Activated naive CD8-positive, alpha-beta T cell treated with anti-CD3 and anti-CD28 coated beads, Interleukin-2, amount 50 U/mL, for 24 hours (primary cell): ENCODE data around the gene ABCB9.
"Not testable (repeated sequence)": the region's sequence is repeated elsewhere in the genome, so short reads cannot be mapped to it uniquely, and the experiment has no call there.

Experiments used
- ATAC-seq: fragments of 150-1000 bp; cut with Tn5 transposase; one replicate; pipeline ENCODE4 v1.10.0; 2021
- DNase-seq: peaks from one replicate; pipeline ENCODE4 v3.0.0; 2021
- H3K27ac Mint-ChIP-seq: one replicate; pipeline ENCODE4 v1.8.0; 2021; ENCODE audit warnings: mild to moderate bottlenecking, mixed read lengths
- H3K27me3 Mint-ChIP-seq: one replicate; pipeline ENCODE4 v1.8.0; 2021; ENCODE audit warnings: mixed read lengths
- H3K36me3 Mint-ChIP-seq: one replicate; pipeline ENCODE4 v1.8.0; 2021; ENCODE audit warnings: low read depth, mixed read lengths
- H3K4me1 Mint-ChIP-seq: one replicate; pipeline ENCODE4 v1.8.0; 2021; ENCODE audit warnings: mixed read lengths
- H3K4me3 Mint-ChIP-seq: one replicate; pipeline ENCODE4 v1.8.0; 2021; ENCODE audit warnings: mild to moderate bottlenecking, moderate library complexity, mixed read lengths
- H3K9me3 Mint-ChIP-seq: one replicate; pipeline ENCODE4 v1.8.0; 2021; ENCODE audit warnings: mixed read lengths

The ABCB9 gene

GRCh38 chr12:122965851-122966742, at the start of gene ABCB9:
ABCB9 (minus strand) TSS chr12:122966463; CDS start chr12:122960235, 6,228 bp downstream.
- Mint-ChIP-seq H3K27me3 (no peaks in the 10 kb centered on the region), H3K36me3 (no peaks in the 10 kb centered on the region), H3K4me1 (peaks cover 4% of the 10 kb centered on the region), H3K4me3 (peak within 1 kb of the TSS; percentile 54), H3K27ac (no peak within 1 kb of the TSS), H3K9me3 (no peaks in the 10 kb centered on the region)
- peak; percentile 96 for ATAC-seq
- peak; percentile 94 for DNase-seq

DNA sequence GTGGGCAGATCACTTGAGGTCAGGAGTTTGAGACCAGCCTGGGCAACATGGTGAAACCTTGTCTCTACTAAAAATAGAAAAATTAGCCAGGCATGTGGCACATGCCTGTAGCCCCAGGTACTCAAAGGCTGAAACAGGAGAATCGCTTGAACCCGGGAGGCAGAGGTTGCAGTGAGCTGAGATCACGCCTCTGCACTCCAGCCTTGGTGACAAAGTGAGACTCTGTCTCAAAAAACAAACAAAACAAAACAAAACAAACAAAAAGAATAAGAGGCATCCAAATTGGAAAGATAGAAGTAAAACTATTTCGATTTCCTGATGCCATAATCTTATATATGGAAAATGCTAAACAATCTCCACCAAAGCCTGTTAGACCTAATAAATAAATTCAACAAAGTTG, 48.2 kb upstream of the ABCB9 start:
- not testable (repeated sequence) for H3K27ac Mint-ChIP-seq, H3K9me3 Mint-ChIP-seq, H3K36me3 Mint-ChIP-seq, ATAC-seq, H3K4me1 Mint-ChIP-seq, H3K4me3 Mint-ChIP-seq, DNase-seq, H3K27me3 Mint-ChIP-seq

DNA sequence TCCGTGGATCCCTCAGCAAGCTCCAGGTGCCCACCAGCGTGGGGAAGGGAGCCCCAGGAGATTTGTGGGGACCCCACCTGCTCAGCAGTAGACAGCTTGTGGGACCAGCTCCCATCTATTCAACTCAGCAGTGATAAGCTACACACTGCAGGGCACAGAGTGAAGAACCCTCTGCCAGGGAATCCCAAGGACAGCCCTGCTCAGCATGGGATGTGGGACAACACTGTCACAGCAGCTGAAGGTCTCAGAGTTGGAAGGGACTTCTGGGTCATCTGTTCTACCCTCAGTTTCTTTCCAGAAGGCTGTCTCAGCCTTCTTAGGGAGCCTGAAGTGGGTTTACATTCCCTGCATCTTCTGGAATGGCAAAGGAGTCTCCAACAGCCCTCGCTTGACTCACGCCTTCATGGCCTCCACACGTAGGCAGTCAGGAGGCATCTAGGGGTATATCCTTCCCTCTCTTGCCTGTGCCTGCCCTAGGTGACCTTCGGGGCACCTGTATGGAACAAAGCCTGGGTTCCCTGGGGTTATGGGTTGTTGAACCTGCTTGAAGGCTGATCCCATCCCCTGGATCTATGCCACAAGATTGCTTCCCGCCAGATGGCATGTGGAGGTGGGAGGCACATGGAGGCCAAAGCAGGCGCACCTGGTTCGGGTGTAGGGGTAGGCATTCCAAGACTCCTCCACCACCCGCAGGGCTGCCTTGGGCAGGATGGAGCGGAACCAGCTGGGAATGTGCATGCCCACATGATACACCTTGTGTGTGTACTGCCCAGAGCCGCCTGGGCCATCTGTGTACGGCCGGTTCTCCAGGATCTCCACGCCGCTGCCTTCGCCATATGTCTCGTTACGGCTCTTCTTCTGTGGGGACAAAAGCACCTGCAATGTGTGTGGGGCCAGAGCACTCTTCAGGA, 47.2 kb upstream of the ABCB9 start:
- Mint-ChIP-seq H3K27me3 (no peaks in the 10 kb centered on the region), H3K9me3 (no peaks in the 10 kb centered on the region), H3K36me3 (no peaks in the 10 kb centered on the region), H3K4me3 (no peak overlapping the region), H3K27ac (no peak overlapping the region), H3K4me1 (no peaks in the 10 kb centered on the region)
- DNase-seq (no peak), ATAC-seq (no peak)

GRCh38 chr12:123011701-123012100, 45.4 kb upstream of the ABCB9 start:
- no peaks in the 10 kb centered on the region for H3K27me3 Mint-ChIP-seq
- H3K36me3 Mint-ChIP-seq = no peaks in the 10 kb centered on the region
- no peak overlapping the region for H3K4me3 Mint-ChIP-seq
- no peaks in the 10 kb centered on the region for H3K9me3 Mint-ChIP-seq
- ATAC-seq (no peak), DNase-seq (no peak)
- H3K4me1 Mint-ChIP-seq = no peaks in the 10 kb centered on the region
- no peak overlapping the region for H3K27ac Mint-ChIP-seq

- Mint-ChIP-seq H3K36me3 (no peaks in the 10 kb centered on the region), H3K27me3 (no peaks in the 10 kb centered on the region), H3K9me3 (no peaks in the 10 kb centered on the region), H3K4me1 (no peaks in the 10 kb centered on the region), H3K27ac (no peak overlapping the region), H3K4me3 (no peak overlapping the region)
- ATAC-seq (no peak), DNase-seq (no peak)
These were observed 44.4 kb upstream of the ABCB9 start for GRCh38 chr12:123010681-123011080.

DNA sequence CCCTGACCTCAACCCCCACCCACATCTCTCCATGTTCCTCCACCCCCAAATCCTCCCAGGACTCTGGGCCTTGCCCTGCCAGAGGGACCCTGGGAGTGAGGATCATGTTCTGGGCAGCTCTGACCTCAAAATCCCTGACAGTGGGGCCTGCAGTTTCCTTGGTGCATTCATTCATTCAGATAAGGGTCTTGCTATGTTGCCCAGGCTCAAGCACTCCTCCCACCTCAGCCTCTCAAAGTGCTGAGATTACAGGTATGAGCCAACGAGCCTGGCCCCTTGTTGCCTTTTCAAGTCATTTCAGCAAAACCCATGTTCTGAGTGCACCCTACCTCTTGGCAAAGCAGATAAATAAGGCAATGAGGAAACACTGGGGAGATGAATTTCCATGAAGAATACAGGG, 43.8 kb upstream of the ABCB9 start:
- Mint-ChIP-seq H3K4me1 (no peaks in the 10 kb centered on the region), H3K36me3 (no peaks in the 10 kb centered on the region), H3K9me3 (no peaks in the 10 kb centered on the region), H3K4me3 (no peak overlapping the region), H3K27me3 (no peaks in the 10 kb centered on the region), H3K27ac (no peak overlapping the region)
- ATAC-seq (no peak), DNase-seq (no peak)

- Mint-ChIP-seq H3K4me1 (no peaks in the 10 kb centered on the region), H3K9me3 (no peaks in the 10 kb centered on the region), H3K4me3 (no peak overlapping the region), H3K27ac (no peak overlapping the region), H3K36me3 (no peaks in the 10 kb centered on the region), H3K27me3 (no peaks in the 10 kb centered on the region)
- DNase-seq (no peak), ATAC-seq (no peak)
These were observed 40.7 kb upstream of the ABCB9 start for GRCh38 chr12:123006977-123007376.

DNA sequence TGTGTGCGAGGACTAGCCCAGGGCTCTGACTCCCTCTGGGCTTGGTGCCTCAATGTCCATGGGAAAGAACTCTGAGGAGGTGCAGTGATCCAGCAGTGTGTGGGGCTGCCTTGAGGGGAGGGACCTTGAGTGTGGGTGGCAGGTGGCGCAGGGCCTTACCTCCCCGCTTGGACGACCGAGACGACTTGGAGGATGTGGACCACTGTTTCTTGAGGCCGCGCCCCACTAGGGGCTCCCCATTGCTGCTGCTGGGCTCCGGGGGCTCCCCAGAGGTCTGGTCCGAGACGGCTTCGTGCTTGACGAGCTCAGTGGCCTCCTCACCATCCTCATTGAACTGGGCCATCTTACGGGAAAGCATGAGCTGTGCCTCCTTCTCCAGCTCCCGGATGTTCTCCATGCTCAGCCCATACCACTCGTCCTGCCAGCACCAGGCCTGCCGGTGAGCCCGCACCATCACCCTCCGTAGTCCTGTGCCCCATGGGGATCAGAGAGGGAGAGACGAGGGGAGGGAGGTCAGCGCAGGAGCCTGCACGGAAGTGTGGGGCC, 38.9 kb upstream of the ABCB9 start:
- Mint-ChIP-seq H3K9me3 (no peaks in the 10 kb centered on the region), H3K4me1 (no peaks in the 10 kb centered on the region), H3K27me3 (no peaks in the 10 kb centered on the region), H3K4me3 (no peak overlapping the region), H3K27ac (no peak overlapping the region), H3K36me3 (no peaks in the 10 kb centered on the region)
- ATAC-seq = no peak
- DNase-seq = no peak

DNA sequence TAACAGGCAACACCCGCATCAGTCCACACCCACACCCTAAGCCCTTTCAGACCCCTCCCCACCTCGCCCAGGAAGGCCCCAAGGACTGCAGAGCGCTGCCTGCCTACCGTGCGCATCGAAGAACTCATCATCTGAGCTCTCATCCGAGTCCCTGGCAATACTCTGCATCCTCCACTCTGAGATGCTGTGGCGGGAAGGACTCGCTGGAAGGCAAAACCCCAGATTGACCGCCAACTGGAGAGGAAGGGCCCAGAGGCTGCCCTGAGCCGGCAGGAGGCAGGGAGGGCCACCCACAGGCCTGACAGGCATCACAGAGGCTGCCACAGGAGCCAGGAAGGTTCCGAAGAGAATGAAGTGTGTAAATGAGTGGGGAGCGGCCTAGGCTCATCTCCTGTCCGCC, 38.0 kb upstream of the ABCB9 start:
- DNase-seq = no peak
- H3K4me3 Mint-ChIP-seq = no peak overlapping the region
- H3K27me3 Mint-ChIP-seq = no peaks in the 10 kb centered on the region
- no peaks in the 10 kb centered on the region for H3K4me1 Mint-ChIP-seq
- H3K9me3 Mint-ChIP-seq = no peaks in the 10 kb centered on the region
- H3K36me3 Mint-ChIP-seq = no peaks in the 10 kb centered on the region
- no peak overlapping the region for H3K27ac Mint-ChIP-seq
- no peak for ATAC-seq

DNA sequence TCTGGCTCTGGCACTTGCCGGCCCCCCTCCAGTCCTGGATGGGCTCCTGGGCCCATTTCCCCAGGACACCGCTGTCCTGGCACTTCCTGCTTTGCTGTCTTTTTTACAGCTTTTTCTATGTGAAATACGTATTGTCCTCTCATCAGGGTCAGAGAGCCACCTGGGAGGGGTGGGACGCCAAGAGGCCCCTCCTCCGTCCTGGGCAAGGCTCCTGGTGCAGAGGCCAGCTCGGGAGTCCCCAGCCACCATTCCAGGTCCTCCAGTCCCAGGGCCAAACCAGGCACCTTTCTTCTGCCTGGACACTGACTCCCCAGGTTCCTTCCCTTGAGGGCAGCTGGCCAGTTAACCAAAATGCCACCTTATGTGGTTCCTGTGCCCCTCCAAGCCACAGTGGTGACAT, 37.0 kb upstream of the ABCB9 start:
- no peaks in the 10 kb centered on the region for H3K9me3 Mint-ChIP-seq
- no peaks in the 10 kb centered on the region for H3K4me1 Mint-ChIP-seq
- H3K27me3 Mint-ChIP-seq = no peaks in the 10 kb centered on the region
- ATAC-seq (no peak), DNase-seq (no peak)
- no peak overlapping the region for H3K4me3 Mint-ChIP-seq
- no peak overlapping the region for H3K27ac Mint-ChIP-seq
- H3K36me3 Mint-ChIP-seq = no peaks in the 10 kb centered on the region

DNA sequence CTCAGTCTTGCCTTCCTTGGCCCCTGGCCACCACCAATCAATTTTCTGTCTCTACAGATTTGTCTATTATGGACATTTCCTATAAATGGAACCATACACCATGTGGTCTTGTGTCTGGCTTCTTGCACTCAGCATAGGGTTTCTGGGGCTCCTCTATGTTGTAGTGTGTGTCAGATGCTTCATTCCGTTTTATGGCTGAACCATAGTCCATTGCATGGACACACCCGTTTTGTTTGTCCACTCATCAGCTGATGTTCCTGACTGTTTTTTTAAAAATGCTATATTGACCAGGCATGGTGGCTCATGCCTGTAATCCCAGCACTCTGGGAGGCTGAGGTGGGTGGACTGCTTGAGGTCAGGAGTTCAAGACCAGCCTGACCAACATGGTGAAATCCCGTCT, 35.2 kb upstream of the ABCB9 start:
- Mint-ChIP-seq H3K27ac (no peak overlapping the region), H3K9me3 (no peaks in the 10 kb centered on the region)
- ATAC-seq = no peak

GRCh38 chr12:123000578-123000977, 34.3 kb upstream of the ABCB9 start:
- no peaks in the 10 kb centered on the region for H3K27me3 Mint-ChIP-seq
- H3K4me3 Mint-ChIP-seq = no peak overlapping the region
- H3K9me3 Mint-ChIP-seq = no peaks in the 10 kb centered on the region
- DNase-seq = no peak
- no peaks in the 10 kb centered on the region for H3K36me3 Mint-ChIP-seq
- no peak overlapping the region for H3K27ac Mint-ChIP-seq
- H3K4me1 Mint-ChIP-seq = no peaks in the 10 kb centered on the region
- ATAC-seq = no peak

More for the DNA sequence above, 35.2 kb upstream of the ABCB9 start:
- no peak overlapping the region for H3K4me3 Mint-ChIP-seq
- no peaks in the 10 kb centered on the region for H3K36me3 Mint-ChIP-seq
- no peak for DNase-seq
- H3K27me3 Mint-ChIP-seq = no peaks in the 10 kb centered on the region
- no peaks in the 10 kb centered on the region for H3K4me1 Mint-ChIP-seq

DNA sequence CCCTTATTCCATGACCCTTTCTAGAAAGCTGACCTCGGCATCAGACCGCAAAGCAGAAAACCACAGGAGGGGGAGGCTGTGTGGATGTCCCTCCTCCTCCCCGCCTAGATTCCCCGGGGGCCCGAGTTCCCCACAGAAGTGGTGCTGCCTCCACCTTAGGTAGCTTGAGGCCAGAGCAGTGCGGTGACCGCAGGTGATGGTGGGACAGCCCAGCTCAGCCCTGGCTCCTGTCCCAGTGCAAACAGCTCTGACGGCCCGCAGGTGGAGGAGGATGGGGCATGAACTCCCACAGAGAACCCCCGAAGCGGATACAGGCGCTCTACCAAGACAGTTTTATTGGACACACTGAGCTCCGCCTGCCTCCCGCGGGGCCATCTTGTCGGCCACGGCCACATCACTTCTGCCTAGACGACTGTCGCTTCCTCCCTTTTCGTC, 33.7 kb upstream of the ABCB9 start:
- DNase-seq (no peak), ATAC-seq (no peak)
- H3K4me3 Mint-ChIP-seq = no peak overlapping the region
- no peaks in the 10 kb centered on the region for H3K27me3 Mint-ChIP-seq
- H3K27ac Mint-ChIP-seq = no peak overlapping the region
- H3K9me3 Mint-ChIP-seq = no peaks in the 10 kb centered on the region
- no peaks in the 10 kb centered on the region for H3K4me1 Mint-ChIP-seq
- H3K36me3 Mint-ChIP-seq = no peaks in the 10 kb centered on the region

GRCh38 chr12:122999196-122999946, 33.1 kb upstream of the ABCB9 start:
- H3K36me3 Mint-ChIP-seq = no peaks in the 10 kb centered on the region
- H3K4me1 Mint-ChIP-seq = no peaks in the 10 kb centered on the region
- no peaks in the 10 kb centered on the region for H3K27me3 Mint-ChIP-seq
- no peak overlapping the region for H3K4me3 Mint-ChIP-seq
- ATAC-seq = no peak
- H3K9me3 Mint-ChIP-seq = no peaks in the 10 kb centered on the region
- no peak overlapping the region for H3K27ac Mint-ChIP-seq
- no peak for DNase-seq
